ENCODE results near the gene B9D1.

DNA sequence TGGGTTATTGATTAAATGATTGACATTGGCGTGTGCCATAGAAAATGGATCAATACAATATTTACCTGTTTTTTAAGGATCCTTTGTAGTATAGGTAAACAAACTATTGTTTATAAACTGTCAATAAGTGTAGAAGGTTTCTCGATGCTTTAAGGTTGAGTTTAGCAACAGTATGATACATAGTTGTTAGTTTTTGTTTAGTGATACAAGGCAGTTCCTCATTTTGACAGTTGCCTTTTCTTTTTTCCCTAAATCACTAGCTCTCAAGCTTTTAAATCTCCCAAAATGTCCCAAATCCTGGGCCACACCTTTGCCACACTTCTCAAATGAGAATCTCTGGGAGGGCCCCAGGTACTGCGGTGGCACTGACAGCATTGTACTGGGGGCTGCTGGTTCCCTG lies 68.1 kb downstream of the B9D1 start:
- TF ChIP-seq, protein P1, sequence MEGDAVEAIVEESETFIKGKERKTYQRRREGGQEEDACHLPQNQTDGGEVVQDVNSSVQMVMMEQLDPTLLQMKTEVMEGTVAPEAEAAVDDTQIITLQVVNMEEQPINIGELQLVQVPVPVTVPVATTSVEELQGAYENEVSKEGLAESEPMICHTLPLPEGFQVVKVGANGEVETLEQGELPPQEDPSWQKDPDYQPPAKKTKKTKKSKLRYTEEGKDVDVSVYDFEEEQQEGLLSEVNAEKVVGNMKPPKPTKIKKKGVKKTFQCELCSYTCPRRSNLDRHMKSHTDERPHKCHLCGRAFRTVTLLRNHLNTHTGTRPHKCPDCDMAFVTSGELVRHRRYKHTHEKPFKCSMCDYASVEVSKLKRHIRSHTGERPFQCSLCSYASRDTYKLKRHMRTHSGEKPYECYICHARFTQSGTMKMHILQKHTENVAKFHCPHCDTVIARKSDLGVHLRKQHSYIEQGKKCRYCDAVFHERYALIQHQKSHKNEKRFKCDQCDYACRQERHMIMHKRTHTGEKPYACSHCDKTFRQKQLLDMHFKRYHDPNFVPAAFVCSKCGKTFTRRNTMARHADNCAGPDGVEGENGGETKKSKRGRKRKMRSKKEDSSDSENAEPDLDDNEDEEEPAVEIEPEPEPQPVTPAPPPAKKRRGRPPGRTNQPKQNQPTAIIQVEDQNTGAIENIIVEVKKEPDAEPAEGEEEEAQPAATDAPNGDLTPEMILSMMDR (IDR thresholded peaks at IDR 0.05; ENCODE audit: low read depth, low read length, poor library complexity, severe bottlenecking) = no peak
- TF ChIP-seq EZH2phosphoT487 (IDR thresholded peaks at IDR 0.05; ENCODE audit: borderline replicate concordance, low read length) = no peak
